ENCODE measurements around the gene PLEKHM3.

GRCh38 chr2:207960911-207961310, 64.4 kb downstream of the PLEKHM3 start:
- no peak for TF ChIP-seq CTCF (IDR thresholded peaks at IDR 0.05; ENCODE audit: insufficient read depth, low read length, poor library complexity, severe bottlenecking)
- no peak for TF ChIP-seq EZH2phosphoT487 (conservative IDR thresholded peaks at IDR 0.05; ENCODE audit: low read length)
